Urinary bladder (tissue), 4 donors: Measurements from ENCODE around the gene ASIP. TPM values are rescaled to one million over a fixed set of nuclear protein-coding genes. Genes with fewer than 3 reads are reported as not detected.
A peak's percentile ranks its signal among the peaks of the same experiment; 100 is the strongest.
"Not testable (repeated sequence)": the region's sequence is repeated elsewhere in the genome, so short reads cannot be mapped to it uniquely, and the experiment has no call there.

Experiments
- DNase-seq: peaks from one replicate; pipeline ENCODE4 v3.0.0-alpha.2; 2015; ENCODE audit errors: extremely low spot score
- H3K27ac ChIP-seq: one replicate; pipeline ENCODE4 v1.5.1; 2013; ENCODE audit warnings: low read depth, mild to moderate bottlenecking, moderate library complexity
- H3K36me3 ChIP-seq: one replicate; pipeline ENCODE4 v1.6.1; 2013; ENCODE audit warnings: mild to moderate bottlenecking, moderate library complexity; ENCODE audit not compliant: insufficient read depth
- H3K4me1 ChIP-seq: one replicate; pipeline ENCODE4 v1.6.1; 2013; ENCODE audit warnings: mild to moderate bottlenecking, moderate library complexity; ENCODE audit not compliant: insufficient read depth
- H3K4me3 ChIP-seq: one replicate; pipeline ENCODE4 v1.5.1; 2013; ENCODE audit warnings: low read depth, low read length
- WGBS: extraction: QIAGEN DNeasy Blood & Tissue Kit; methylation state at CpG from one replicate; pipeline ENCODE4 v1.1.7; 2013; 5-methylcytosine and 5-hydroxymethylcytosine counted together
- polyA plus RNA-seq: library from polyadenylated mRNA; stranded (reverse); fragments of 200-250 nt; gene quantifications from one replicate; pipeline ENCODE4 v1.2.3, GENCODE V29; 2013
- total RNA-seq: library from RNA; depleted of rRNA; stranded (reverse); fragments of >200 nt; gene quantifications from one replicate; pipeline ENCODE4 v1.2.3, GENCODE V29; 2014
- donor health status: healthy with polysubstance abuse.
- donor health status: healthy.

ASIP gene
- total and polyA plus RNA-seq, 2 donors = 0.80 TPM; not detected in 1

DNA sequence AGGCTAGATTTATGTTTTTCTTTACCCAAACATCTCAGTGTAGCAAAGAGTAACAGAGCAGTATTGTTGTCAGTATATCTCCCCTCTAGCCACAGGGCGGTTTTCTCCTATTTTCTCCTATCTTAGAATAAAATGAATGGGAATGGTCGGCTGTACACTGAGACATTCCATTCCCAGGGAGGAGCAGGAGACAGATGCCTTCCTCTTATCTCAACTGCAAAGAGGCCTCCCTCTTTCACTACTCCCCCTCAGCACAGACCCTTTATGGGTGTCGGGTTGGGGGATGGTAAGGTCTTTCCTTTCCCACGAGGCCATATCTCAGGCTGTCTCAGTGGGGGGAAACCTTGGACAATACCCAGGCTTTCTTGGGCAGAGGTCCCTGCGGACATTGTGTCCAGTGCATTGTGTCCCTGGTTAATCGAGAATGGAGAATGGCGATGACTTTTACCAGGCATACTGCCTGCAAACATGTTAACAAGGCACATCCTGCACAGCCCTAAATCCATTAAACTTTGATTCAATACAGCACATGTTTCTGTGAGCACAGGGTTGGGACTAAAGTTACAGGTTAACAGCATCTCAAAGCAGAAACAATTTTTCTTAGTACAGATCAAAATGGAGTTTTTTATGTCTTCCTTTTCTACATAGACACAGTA, 11.3 kb downstream of the ASIP start:
- H3K4me1 ChIP-seq, H3K4me3 ChIP-seq, H3K36me3 ChIP-seq, H3K27ac ChIP-seq: not testable (repeated sequence)
- DNase-seq = peak; percentile 20
- WGBS = 47% methylated on average over 7 of the region's 7 CpGs

DNA sequence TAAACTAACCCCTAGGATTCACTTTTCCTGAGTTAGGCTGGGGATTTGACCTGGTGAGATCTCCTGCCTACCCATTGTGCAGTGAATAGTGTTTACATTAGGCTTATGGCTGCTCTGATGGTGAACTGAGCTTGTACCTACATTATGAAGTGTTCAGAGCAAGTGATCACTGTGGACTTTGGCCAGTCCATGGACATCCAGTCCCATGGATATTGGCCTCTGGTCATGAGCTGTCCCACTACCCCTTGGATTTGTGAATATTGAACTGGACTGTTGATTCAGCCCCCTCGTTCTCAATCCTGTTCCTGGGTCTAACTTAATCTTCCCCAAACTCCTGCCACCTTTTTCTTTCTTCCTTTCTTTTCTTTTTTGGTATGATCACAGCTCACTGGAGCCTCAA, 13.8 kb downstream of the ASIP start:
- H3K36me3 ChIP-seq = no peaks in the 10 kb centered on the region
- DNase-seq = no peak
- no peak overlapping the region for H3K27ac ChIP-seq
- H3K4me1 ChIP-seq = no peaks in the 10 kb centered on the region
- H3K4me3 ChIP-seq = no peak overlapping the region
- 74% methylated on average over 1 of the region's 1 CpG for WGBS

DNA sequence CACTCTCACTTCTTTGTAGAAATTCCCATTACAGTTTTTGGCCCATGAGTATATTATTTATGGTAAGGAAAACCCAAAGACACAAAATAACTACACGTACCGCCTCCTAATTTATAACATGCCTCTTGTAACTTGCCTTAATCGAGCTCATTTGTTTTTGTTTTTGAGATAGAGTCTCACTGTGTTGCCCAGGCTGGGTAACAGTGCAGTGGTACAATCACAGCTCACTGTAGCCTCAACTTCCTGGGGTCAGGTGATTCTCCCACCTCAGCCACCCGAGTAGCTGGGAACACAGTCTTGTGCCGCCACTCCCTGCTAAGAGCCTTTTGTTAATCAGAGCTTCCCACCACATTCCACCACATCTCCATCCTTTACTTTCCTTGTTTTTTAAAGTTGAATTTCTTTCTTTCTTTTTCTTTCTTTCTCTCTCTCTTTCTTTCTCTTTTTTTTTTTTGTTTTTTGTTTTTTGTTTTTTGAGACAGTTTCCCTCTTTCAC, 15.5 kb downstream of the ASIP start:
- Histone ChIP-seq H3K36me3 (no peaks in the 10 kb centered on the region), H3K4me3 (no peak overlapping the region), H3K27ac (no peak overlapping the region), H3K4me1 (no peaks in the 10 kb centered on the region)
- DNase-seq = no peak
- WGBS = 84% methylated on average over 5 of the region's 5 CpGs

DNA sequence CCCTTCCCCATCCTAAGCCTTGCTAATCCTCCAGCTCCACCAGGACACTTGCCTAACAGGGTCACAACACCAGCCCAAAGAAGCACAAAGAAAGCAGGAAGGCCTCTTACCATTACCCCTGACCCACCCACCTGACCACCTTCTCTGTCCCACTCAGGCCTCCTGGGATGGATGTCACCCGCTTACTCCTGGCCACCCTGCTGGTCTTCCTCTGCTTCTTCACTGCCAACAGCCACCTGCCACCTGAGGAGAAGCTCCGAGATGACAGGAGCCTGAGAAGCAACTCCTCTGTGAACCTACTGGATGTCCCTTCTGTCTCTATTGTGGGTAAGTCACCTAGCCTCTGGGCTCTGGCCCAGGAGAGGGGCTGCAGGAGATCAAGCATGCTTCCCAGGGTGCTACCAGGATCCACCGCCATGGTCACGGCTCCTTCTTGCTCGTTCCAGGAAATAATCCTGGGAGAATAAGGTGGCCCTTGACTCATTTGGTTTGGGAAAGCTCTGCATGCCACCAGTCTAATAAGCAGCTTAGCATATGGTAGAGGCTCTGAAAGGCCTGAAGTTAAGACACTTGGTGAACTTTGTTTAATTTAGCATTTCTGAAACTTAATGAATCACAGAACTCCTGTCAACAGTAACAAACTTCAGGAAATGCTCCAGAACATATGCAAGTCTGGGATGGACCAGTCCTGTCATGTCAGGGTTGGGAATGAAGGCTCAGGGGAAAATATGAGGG, 19.2 kb downstream of the ASIP start:
- Histone ChIP-seq H3K4me3 (no peak overlapping the region), H3K36me3 (no peaks in the 10 kb centered on the region), H3K27ac (no peak overlapping the region), H3K4me1 (no peaks in the 10 kb centered on the region)
- 91% methylated on average over 5 of the region's 5 CpGs for WGBS
- DNase-seq = no peak

DNA sequence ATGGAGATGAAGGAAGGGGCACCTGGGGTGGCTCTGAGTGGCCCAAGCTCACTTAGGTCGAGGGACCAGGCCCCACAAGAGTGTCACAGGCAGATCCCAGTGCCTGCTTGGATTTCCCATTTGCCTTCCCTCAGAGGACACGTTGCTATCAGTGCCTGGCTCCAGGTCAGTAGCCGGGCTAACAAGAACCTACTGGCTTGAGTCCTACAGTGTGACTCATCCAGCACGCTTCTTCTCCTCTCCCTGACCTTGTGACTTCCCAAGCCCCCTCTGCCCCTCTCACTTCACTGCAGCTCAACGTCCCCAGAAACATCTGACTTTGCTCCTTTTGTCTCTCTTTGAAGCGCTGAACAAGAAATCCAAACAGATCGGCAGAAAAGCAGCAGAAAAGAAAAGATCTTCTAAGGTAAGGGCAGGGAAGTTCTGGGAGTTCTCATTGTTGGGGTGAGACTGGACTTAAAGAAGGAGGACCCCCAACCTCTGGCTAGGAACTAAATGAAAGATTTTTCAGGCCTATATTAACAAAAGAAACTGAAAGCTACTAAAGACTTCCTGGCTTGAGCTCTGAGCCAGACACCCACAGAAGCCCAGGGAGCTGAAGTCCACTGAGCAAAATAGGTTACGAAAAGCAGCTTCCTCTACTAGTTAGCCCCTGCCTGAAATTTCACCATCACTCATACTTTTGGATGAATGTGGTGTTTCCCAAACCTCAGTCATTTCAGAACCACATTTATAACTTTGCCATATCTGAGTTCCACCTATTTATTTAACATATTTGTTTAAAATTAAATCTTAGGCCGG, 21.5 kb downstream of the ASIP start:
- no peak for DNase-seq
- H3K36me3 ChIP-seq = no peaks in the 10 kb centered on the region
- WGBS = 46% methylated on average over 9 of the region's 9 CpGs
- no peak overlapping the region for H3K27ac ChIP-seq
- H3K4me3 ChIP-seq = no peak overlapping the region
- H3K4me1 ChIP-seq = no peaks in the 10 kb centered on the region

DNA sequence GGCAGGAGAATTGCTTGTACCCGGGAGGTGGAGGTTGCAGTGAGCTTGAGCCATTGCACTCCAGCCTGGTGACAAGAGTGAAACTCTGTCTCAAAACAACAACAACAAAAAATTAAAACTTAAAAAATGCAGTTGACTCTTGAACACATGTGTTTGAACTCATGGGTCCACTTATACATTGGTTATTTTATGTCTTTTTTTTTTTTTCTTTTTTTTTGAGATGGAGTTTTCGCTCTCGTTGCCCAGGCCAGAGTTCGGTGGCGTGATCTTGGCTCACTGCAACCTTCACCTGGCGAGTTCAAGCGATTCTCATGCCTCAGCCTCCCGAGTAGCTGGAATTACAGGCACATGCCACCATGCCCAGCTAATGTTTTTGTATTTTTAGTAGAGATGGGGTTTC, 22.2 kb downstream of the ASIP start:
- WGBS = 99% methylated on average over 8 of the region's 8 CpGs
- H3K4me1 ChIP-seq, DNase-seq, H3K4me3 ChIP-seq, H3K27ac ChIP-seq, H3K36me3 ChIP-seq: not testable (repeated sequence)

DNA sequence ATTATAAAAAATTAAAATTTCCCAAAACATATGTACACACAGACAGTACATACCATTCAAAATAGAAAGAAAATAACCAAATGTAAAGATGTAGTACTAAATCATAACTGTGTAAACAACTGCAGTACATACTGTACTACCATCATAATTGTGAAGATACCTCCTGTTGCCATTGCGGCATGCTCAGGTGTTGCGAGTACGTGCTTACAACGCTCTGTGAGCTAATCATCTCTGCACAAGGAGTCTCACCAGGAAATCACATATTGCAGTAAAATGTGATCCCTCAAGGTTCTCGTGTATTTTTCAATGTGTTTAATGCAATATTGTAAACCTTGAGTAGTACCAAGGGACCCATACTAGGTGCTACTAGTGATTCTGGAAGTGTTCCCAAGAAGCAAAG, 22.9 kb downstream of the ASIP start:
- Histone ChIP-seq H3K36me3 (no peaks in the 10 kb centered on the region), H3K4me1 (peaks cover 3% of the 10 kb centered on the region), H3K4me3 (no peak overlapping the region), H3K27ac (no peak overlapping the region)
- 95% methylated on average over 5 of the region's 5 CpGs for WGBS
- DNase-seq = no peak

DNA sequence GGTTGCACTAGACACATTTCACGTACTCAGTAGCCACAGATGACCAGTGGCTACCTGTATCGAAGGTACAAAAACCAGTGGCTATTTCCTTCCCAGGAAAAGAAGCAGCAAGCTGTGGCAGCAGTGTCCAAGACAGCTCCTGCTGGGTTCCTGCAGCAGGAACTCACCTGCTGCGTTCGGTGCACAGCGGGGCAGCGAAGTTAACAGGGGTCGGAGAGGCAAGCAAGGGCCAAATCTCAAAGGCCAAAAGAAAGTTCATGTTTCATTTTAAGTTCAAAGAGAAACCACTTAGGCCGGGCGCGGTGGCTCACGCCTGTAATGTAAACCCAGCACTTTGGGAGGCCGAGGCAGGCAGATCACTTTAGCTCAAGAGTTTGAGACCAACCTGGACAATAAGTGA, 26.9 kb downstream of the ASIP start:
- no peak for DNase-seq
- WGBS = 98% methylated on average over 12 of the region's 12 CpGs
- H3K27ac ChIP-seq = no peak overlapping the region

DNA sequence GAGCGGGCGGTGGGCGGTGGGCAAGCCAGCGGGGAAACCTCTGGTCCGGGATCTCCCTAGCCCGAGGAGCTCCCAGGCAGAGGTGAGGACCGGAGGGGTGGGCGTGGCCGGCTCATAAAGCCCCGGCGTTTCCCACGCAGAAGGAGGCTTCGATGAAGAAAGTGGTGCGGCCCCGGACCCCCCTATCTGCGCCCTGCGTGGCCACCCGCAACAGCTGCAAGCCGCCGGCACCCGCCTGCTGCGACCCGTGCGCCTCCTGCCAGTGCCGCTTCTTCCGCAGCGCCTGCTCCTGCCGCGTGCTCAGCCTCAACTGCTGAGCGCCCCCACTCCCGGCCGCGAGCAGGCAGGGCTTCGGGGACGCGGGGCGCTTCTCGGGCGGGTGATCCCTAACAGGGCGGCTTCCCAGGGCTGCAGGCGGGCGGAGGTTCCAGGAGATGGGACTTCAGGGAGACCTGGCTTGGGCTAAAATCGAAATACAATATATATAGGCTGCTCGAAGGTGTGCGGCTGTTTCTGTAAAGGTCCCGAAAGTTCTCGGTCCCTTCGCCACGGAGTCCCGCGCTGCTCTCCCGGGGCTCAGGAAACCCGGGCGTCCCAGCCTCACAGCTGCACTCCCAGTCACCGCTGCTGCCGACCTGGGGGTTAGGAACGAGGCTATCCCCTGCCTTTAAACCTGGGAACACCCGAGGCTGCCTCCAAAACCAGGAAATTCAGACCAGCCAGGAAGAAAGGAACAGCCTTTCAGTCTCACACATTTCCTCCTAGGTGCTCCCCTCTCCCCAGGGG, 27.8 kb downstream of the ASIP start:
- DNase-seq = no peak
- Histone ChIP-seq H3K4me3 (peak overlapping the region; percentile 43), H3K27ac (peak overlapping the region; percentile 6), H3K4me1 (peaks cover 3% of the 10 kb centered on the region), H3K36me3 (no peaks in the 10 kb centered on the region)
- 9% methylated on average over 58 of the region's 58 CpGs for WGBS

More for the DNA sequence above, 26.9 kb downstream of the ASIP start:
- H3K36me3 ChIP-seq = no peaks in the 10 kb centered on the region
- no peak overlapping the region for H3K4me3 ChIP-seq
- H3K4me1 ChIP-seq = peaks cover 3% of the 10 kb centered on the region

DNA sequence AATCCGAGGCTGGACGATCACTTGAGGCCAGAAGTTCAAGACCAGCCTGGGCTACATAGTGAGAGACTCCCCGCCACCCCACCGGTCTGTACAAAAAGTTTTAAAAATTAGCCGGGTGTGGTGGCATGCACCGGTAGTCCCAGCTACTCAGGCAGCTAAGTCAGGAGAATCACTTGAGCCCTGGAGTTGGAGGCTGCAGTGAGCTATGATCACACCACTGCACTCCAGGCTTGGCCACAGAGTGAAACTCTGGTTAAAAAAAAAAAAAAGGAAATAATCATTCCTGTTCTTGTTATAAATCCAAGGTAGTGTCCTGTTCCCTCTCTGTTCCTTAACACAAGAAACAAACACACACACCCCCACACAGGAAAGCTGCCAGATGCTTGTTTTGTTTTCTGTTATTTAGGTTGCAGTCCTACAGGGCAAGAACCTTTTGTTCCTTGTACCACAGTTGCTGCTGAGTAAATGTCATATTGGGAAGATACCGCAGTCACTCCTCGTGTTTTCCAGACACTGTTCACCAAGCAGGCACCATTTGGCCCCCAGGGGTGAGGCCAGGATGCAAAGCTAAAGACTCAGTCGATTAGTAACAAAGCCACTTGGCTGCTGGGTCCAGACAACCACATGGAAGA, 28.9 kb downstream of the ASIP start:
- DNase-seq = no peak
- no peak overlapping the region for H3K4me3 ChIP-seq
- H3K27ac ChIP-seq = no peak overlapping the region
- H3K4me1 ChIP-seq = peaks cover 3% of the 10 kb centered on the region
- no peaks in the 10 kb centered on the region for H3K36me3 ChIP-seq
- 88% methylated on average over 9 of the region's 9 CpGs for WGBS

DNA sequence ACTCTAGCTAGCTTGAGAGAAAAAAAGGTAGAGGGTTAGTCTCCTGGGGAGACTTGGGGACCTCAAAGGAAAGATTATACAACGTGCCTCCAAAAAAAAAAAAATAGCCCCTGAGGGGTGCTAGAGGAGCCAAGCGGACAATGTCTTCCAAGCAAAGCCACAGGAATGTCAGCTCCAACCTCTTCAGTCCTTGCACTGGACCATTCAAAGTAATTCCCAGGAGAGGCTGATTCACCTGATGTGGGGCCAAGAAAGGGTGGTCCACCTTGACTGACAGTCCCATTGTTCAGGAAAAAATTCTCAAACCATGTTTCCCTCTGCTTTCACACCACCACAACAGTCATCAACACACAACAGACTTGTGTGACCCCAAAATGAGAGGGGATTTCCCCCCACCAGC, 30.7 kb downstream of the ASIP start:
- 95% methylated on average over 2 of the region's 2 CpGs for WGBS
- Histone ChIP-seq H3K4me1 (peaks cover 3% of the 10 kb centered on the region), H3K4me3 (no peak overlapping the region), H3K27ac (no peak overlapping the region), H3K36me3 (no peaks in the 10 kb centered on the region)
- no peak for DNase-seq

DNA sequence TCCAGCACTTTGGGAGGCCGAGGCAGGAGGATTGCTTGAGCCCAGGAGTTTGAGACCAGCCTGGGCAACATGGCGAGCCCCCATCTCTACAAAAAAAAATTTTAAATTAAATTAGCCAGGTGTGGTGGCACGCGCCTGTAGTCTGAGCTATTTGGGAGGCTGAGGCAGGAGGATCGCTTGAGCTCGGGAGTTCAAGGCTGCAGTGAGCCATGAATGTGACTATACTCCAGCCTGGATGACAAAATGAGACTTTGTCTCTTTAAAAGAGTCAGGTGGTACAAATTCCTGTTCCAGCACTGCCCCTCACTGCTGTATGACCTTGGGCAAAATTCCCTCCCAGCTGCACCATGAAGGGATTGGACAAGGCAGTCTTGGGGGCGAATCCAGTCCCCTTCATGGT, 33.5 kb downstream of the ASIP start:
- H3K36me3 ChIP-seq = no peaks in the 10 kb centered on the region
- 99% methylated on average over 7 of the region's 7 CpGs for WGBS
- no peak overlapping the region for H3K4me3 ChIP-seq
- DNase-seq = no peak
- H3K4me1 ChIP-seq = no peaks in the 10 kb centered on the region
- H3K27ac ChIP-seq = no peak overlapping the region

DNA sequence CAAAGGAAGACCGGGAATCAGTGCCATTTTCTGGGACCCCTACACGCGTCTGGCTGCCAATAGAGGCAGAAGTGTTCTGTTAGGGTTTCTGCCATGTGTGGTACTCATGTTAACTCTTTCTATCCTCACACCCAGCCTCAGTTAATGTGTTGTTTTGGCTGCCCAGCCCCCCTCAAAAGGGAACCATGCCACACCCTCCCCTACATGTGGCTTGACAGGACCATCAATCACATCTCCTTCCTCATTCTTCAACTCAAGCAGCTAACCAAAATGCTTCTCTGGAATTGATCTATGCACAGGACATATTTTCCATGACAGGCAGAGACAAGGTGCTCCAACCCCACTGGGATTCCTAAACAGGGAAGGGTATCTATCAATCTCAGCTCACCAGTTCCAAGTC, 40.0 kb downstream of the ASIP start:
- Histone ChIP-seq H3K36me3 (peaks cover 3% of the 10 kb centered on the region), H3K4me3 (no peak overlapping the region), H3K4me1 (no peaks in the 10 kb centered on the region), H3K27ac (no peak overlapping the region)
- no peak for DNase-seq
- 82% methylated on average over 3 of the region's 3 CpGs for WGBS
